Thymus (tissue), 11 donors: ENCODE measurements around the gene MED27. TPM values are rescaled to one million over a fixed set of nuclear protein-coding genes. Genes with fewer than 3 reads are reported as not detected.
A peak's percentile ranks its signal among the peaks of the same experiment; 100 is the strongest.

Source experiments
- DNase-seq, 9 donors: peaks; one replicate each; pipeline ENCODE4 v3.0.0-alpha.2; 2013; ENCODE audit warnings: low spot score in 9 of 9, low read depth in 6 of 9, missing footprints in 1 of 9
- H3K27ac ChIP-seq, 2 donors: one replicate each; pipeline ENCODE4 v1.5.1; 2013; ENCODE audit warnings: control low read depth in 1 of 2, low read depth in 1 of 2, low read length in 1 of 2, mild to moderate bottlenecking in 1 of 2, moderate library complexity in 1 of 2
- H3K27me3 ChIP-seq, 2 donors: one replicate each; pipeline ENCODE4 v1.5.1; 2013; ENCODE audit warnings: low read length in 1 of 2; ENCODE audit not compliant: control insufficient read depth in 2 of 2, insufficient read depth in 1 of 2
- H3K36me3 ChIP-seq, 2 donors: one replicate each; pipeline ENCODE4 v1.5.1; 2013; ENCODE audit warnings: low read length in 1 of 2, mild to moderate bottlenecking in 1 of 2, moderate library complexity in 1 of 2; ENCODE audit not compliant: control insufficient read depth in 2 of 2, insufficient read depth in 2 of 2
- H3K4me1 ChIP-seq, 2 donors: one replicate each; pipeline ENCODE4 v1.5.1; 2013; ENCODE audit warnings: low read length in 2 of 2; ENCODE audit not compliant: control insufficient read depth in 2 of 2, insufficient read depth in 2 of 2
- H3K4me3 ChIP-seq, 2 donors: one replicate each; pipeline ENCODE4 v1.5.1; 2013; ENCODE audit warnings: low read length in 2 of 2, control low read depth in 1 of 2, mild to moderate bottlenecking in 1 of 2
- H3K9me3 ChIP-seq, 2 donors: one replicate each; pipeline ENCODE4 v1.5.1; 2013; ENCODE audit warnings: low read length in 1 of 2, mild to moderate bottlenecking in 1 of 2; ENCODE audit not compliant: control insufficient read depth in 2 of 2, insufficient read depth in 1 of 2
- WGBS: extraction: QIAGEN DNeasy Blood & Tissue Kit; methylation state at CpG from one replicate; pipeline ENCODE4 v1.1.7; 2013; 5-methylcytosine and 5-hydroxymethylcytosine counted together
- polyA plus RNA-seq: library from polyadenylated mRNA; stranded (reverse); fragments of 200-250 nt; gene quantifications from one replicate; pipeline ENCODE4 v1.2.3, GENCODE V29; 2013
- total RNA-seq: library from RNA; stranded (reverse); fragments of 120-200 nt; gene quantifications from one replicate; pipeline ENCODE4 v1.2.4, GENCODE V29; 2013
- donor health status: healthy.

Gene MED27
- total and polyA plus RNA-seq, 2 donors: 27.2 to 31.0 TPM

- Histone ChIP-seq H3K27ac (no peak overlapping the region), H3K9me3 (no peaks in the 10 kb centered on the region), H3K4me3 (no peak overlapping the region), H3K36me3 (no peaks in the 10 kb centered on the region), H3K27me3 (no peaks in the 10 kb centered on the region), H3K4me1 (peaks cover 0 to 12% of the 10 kb centered on the region in 2 donors)
- no peak for DNase-seq
- 75% methylated on average over 3 of the region's 3 CpGs for WGBS
Observed at GRCh38 chr9:132030626-132031325, 48.9 kb downstream of the MED27 start.

- H3K27ac ChIP-seq: no peak overlapping the region
- H3K4me1 ChIP-seq: peaks cover 0 to 12% of the 10 kb centered on the region in 2 donors
- H3K4me3 ChIP-seq: no peak overlapping the region
- H3K27me3 ChIP-seq: no peaks in the 10 kb centered on the region
- H3K36me3 ChIP-seq: no peaks in the 10 kb centered on the region
- no peaks in the 10 kb centered on the region for H3K9me3 ChIP-seq
- WGBS: 95% methylated on average over 7 of the region's 7 CpGs
- no peak for DNase-seq
Observed at GRCh38 chr9:132027752-132028663, 51.7 kb downstream of the MED27 start.

- Histone ChIP-seq H3K27ac (peak overlapping the region; percentile 24 to 43), H3K4me1 (peaks cover 0 to 9% of the 10 kb centered on the region in 2 donors), H3K36me3 (no peaks in the 10 kb centered on the region), H3K27me3 (no peaks in the 10 kb centered on the region), H3K9me3 (no peaks in the 10 kb centered on the region), H3K4me3 (no peak overlapping the region)
- 96% methylated on average over 12 of the region's 12 CpGs for WGBS
- DNase-seq: no peak
Observed at GRCh38 chr9:132026932-132027585, 52.6 kb downstream of the MED27 start.

GRCh38 chr9:132025766-132026165, 53.9 kb downstream of the MED27 start:
- Histone ChIP-seq H3K4me3 (no peak overlapping the region), H3K4me1 (peaks cover 0 to 7% of the 10 kb centered on the region in 2 donors), H3K27ac (no peak overlapping the region), H3K36me3 (no peaks in the 10 kb centered on the region), H3K27me3 (no peaks in the 10 kb centered on the region), H3K9me3 (no peaks in the 10 kb centered on the region)
- DNase-seq: no peak
- WGBS: 97% methylated on average over 3 of the region's 3 CpGs

- Histone ChIP-seq H3K9me3 (no peaks in the 10 kb centered on the region), H3K27me3 (no peaks in the 10 kb centered on the region), H3K36me3 (no peaks in the 10 kb centered on the region), H3K27ac (no peak overlapping the region), H3K4me3 (no peak overlapping the region), H3K4me1 (peaks cover 0 to 7% of the 10 kb centered on the region in 2 donors)
- DNase-seq: no peak
- WGBS: 96% methylated on average over 7 of the region's 7 CpGs
Observed at GRCh38 chr9:132024589-132024988, 55.1 kb downstream of the MED27 start.

- no peak for DNase-seq
- no peaks in the 10 kb centered on the region for H3K36me3 ChIP-seq
- 97% methylated on average over 5 of the region's 5 CpGs for WGBS
Observed at GRCh38 chr9:132023419-132024180, 56.1 kb downstream of the MED27 start.

GRCh38 chr9:132020820-132021510, 58.7 kb downstream of the MED27 start:
- Histone ChIP-seq H3K9me3 (no peaks in the 10 kb centered on the region), H3K4me1 (no peaks in the 10 kb centered on the region), H3K36me3 (no peaks in the 10 kb centered on the region), H3K27ac (no peak overlapping the region), H3K4me3 (no peak overlapping the region), H3K27me3 (no peaks in the 10 kb centered on the region)
- 73% methylated on average over 4 of the region's 4 CpGs for WGBS
- no peak for DNase-seq

More at GRCh38 chr9:132023419-132024180, 56.1 kb downstream of the MED27 start:
- Histone ChIP-seq H3K27ac (no peak overlapping the region), H3K27me3 (no peaks in the 10 kb centered on the region), H3K9me3 (no peaks in the 10 kb centered on the region), H3K4me3 (no peak overlapping the region), H3K4me1 (peaks cover 0 to 4% of the 10 kb centered on the region in 2 donors)

- Histone ChIP-seq H3K27me3 (no peaks in the 10 kb centered on the region), H3K4me3 (no peak overlapping the region), H3K36me3 (no peaks in the 10 kb centered on the region), H3K27ac (no peak overlapping the region), H3K9me3 (no peaks in the 10 kb centered on the region), H3K4me1 (no peaks in the 10 kb centered on the region)
- DNase-seq: no peak
- WGBS: 97% methylated on average over 2 of the region's 2 CpGs
Observed at GRCh38 chr9:132020272-132020671, 59.4 kb downstream of the MED27 start.
